ENCODE results near the gene SETX.
"Not testable (repeated sequence)": the region's sequence is repeated elsewhere in the genome, so short reads cannot be mapped to it uniquely, and the experiment has no call there.

The SETX gene

GRCh38 chr9:132354637-132355355 lies at the start of gene SETX:
SETX (minus strand) TSS chr9:132354986; CDS start chr9:132349428, 5,558 bp downstream.
- peak; percentile 98 for DNase-seq (ENCODE audit: low spot score)

- peak; percentile 46 for DNase-seq (ENCODE audit: low spot score)
Observed at GRCh38 chr9:132404228-132404881, 49.6 kb upstream of the SETX start.

GRCh38 chr9:132401824-132402223 lies 47.0 kb upstream of the SETX start:
- DNase-seq (ENCODE audit: low spot score), result no peak

GRCh38 chr9:132395560-132395959 lies 40.8 kb upstream of the SETX start:
- DNase-seq (ENCODE audit: low spot score), result no peak

GRCh38 chr9:132391449-132391848 lies 36.7 kb upstream of the SETX start:
- DNase-seq (ENCODE audit: low spot score), result no peak

GRCh38 chr9:132390966-132391365 lies 36.2 kb upstream of the SETX start:
- no peak for DNase-seq (ENCODE audit: low spot score)

- no peak for DNase-seq (ENCODE audit: low spot score)
Observed at GRCh38 chr9:132387133-132387532, 32.3 kb upstream of the SETX start.

- no peak for DNase-seq (ENCODE audit: low spot score)
Observed at GRCh38 chr9:132384376-132384775, 29.6 kb upstream of the SETX start.

- no peak for DNase-seq (ENCODE audit: low spot score)
Observed at GRCh38 chr9:132383462-132383883, 28.7 kb upstream of the SETX start.

GRCh38 chr9:132381966-132382541 lies 27.3 kb upstream of the SETX start:
- no peak for DNase-seq (ENCODE audit: low spot score)

GRCh38 chr9:132378416-132378815 lies 23.6 kb upstream of the SETX start:
- DNase-seq (ENCODE audit: low spot score), result not testable (repeated sequence)

- not testable (repeated sequence) for DNase-seq (ENCODE audit: low spot score)
Observed at GRCh38 chr9:132377769-132378168, 23.0 kb upstream of the SETX start.

GRCh38 chr9:132372177-132373095 lies 17.6 kb upstream of the SETX start:
- DNase-seq (ENCODE audit: low spot score), result peak; percentile 96

GRCh38 chr9:132370592-132370991 lies 15.8 kb upstream of the SETX start:
- no peak for DNase-seq (ENCODE audit: low spot score)

- no peak for DNase-seq (ENCODE audit: low spot score)
Observed at GRCh38 chr9:132369421-132369820, 14.6 kb upstream of the SETX start.

GRCh38 chr9:132367613-132368313 lies 13.0 kb upstream of the SETX start:
- no peak for DNase-seq (ENCODE audit: low spot score)

GRCh38 chr9:132366481-132366880 lies 11.7 kb upstream of the SETX start:
- DNase-seq (ENCODE audit: low spot score), result no peak

- no peak for DNase-seq (ENCODE audit: low spot score)
Observed at GRCh38 chr9:132365986-132366385, 11.2 kb upstream of the SETX start.

GRCh38 chr9:132364068-132364467 lies 9.3 kb upstream of the SETX start:
- no peak for DNase-seq (ENCODE audit: low spot score)

GRCh38 chr9:132357764-132358163 lies 3.0 kb upstream of the SETX start:
- DNase-seq (ENCODE audit: low spot score), result no peak

GRCh38 chr9:132356324-132356924 lies 1.6 kb upstream of the SETX start:
- no peak for DNase-seq (ENCODE audit: low spot score)

All from kidney capillary endothelial cell (primary cell).